ENCODE measurements around the gene PRDM15.

The PRDM15 gene

GRCh38 chr21:41836166-41837015 lies 42.8 kb downstream of the PRDM15 start:
- DNase-seq: no peak

GRCh38 chr21:41835711-41836154 lies 43.4 kb downstream of the PRDM15 start:
- no peak for DNase-seq

- no peak for DNase-seq
Observed at GRCh38 chr21:41834926-41835663, 44.0 kb downstream of the PRDM15 start.

GRCh38 chr21:41834252-41834925 lies 44.8 kb downstream of the PRDM15 start:
- no peak for DNase-seq

- DNase-seq: no peak
Observed at GRCh38 chr21:41833497-41834115, 45.5 kb downstream of the PRDM15 start.

GRCh38 chr21:41832596-41833496 lies 46.3 kb downstream of the PRDM15 start:
- DNase-seq: no peak

GRCh38 chr21:41831866-41832595 lies 47.1 kb downstream of the PRDM15 start:
- DNase-seq: no peak

- DNase-seq: no peak
Observed at GRCh38 chr21:41831453-41831831, 47.7 kb downstream of the PRDM15 start.

GRCh38 chr21:41830764-41831452 lies 48.2 kb downstream of the PRDM15 start:
- no peak for DNase-seq

- no peak for DNase-seq
Observed at GRCh38 chr21:41830145-41830707, 48.9 kb downstream of the PRDM15 start.

- no peak for DNase-seq
Observed at GRCh38 chr21:41828884-41829360, 50.2 kb downstream of the PRDM15 start.

- DNase-seq: no peak
Observed at GRCh38 chr21:41827951-41828883, 50.9 kb downstream of the PRDM15 start.

GRCh38 chr21:41825881-41826280 lies 53.3 kb downstream of the PRDM15 start:
- DNase-seq: no peak

GRCh38 chr21:41825216-41825615 lies 53.9 kb downstream of the PRDM15 start:
- no peak for DNase-seq

GRCh38 chr21:41824466-41825207 lies 54.5 kb downstream of the PRDM15 start:
- DNase-seq: no peak

GRCh38 chr21:41823906-41824305 lies 55.2 kb downstream of the PRDM15 start:
- DNase-seq: no peak

- no peak for DNase-seq
Observed at GRCh38 chr21:41823166-41823565, 56.0 kb downstream of the PRDM15 start.

- no peak for DNase-seq
Observed at GRCh38 chr21:41821756-41822431, 57.2 kb downstream of the PRDM15 start.

Measured in 8988T (cell line).